GM19372 (cell line): ENCODE measurements around the gene SHROOM2.
"Not testable (repeated sequence)": the region's sequence is repeated elsewhere in the genome, so short reads cannot be mapped to it uniquely, and the experiment has no call there.

Experiments
- ATAC-seq: cut with Tn5 transposase; IDR thresholded peaks from one replicate; pipeline ENCODE4 v1.9.1; 2021; ENCODE audit warnings: mild to moderate bottlenecking, low read depth, moderate library complexity; ENCODE audit not compliant: unreplicated experiment

The SHROOM2 gene

GRCh38 chrX:9825129-9825790 is 39.0 kb downstream of the SHROOM2 start:
- no peak for ATAC-seq

- no peak for ATAC-seq
These were observed 39.7 kb downstream of the SHROOM2 start for GRCh38 chrX:9825966-9826365.

GRCh38 chrX:9829308-9830267 is 43.4 kb downstream of the SHROOM2 start:
- ATAC-seq = peak; percentile 81

GRCh38 chrX:9832811-9833210 is 46.6 kb downstream of the SHROOM2 start:
- no peak for ATAC-seq

GRCh38 chrX:9835585-9836210 is 49.5 kb downstream of the SHROOM2 start:
- no peak for ATAC-seq

- no peak for ATAC-seq
These were observed 56.3 kb downstream of the SHROOM2 start for GRCh38 chrX:9842541-9842940.

GRCh38 chrX:9844936-9845577 is 58.8 kb downstream of the SHROOM2 start:
- no peak for ATAC-seq

GRCh38 chrX:9845578-9845952 is 59.3 kb downstream of the SHROOM2 start:
- ATAC-seq = no peak

GRCh38 chrX:9846631-9847030 is 60.4 kb downstream of the SHROOM2 start:
- ATAC-seq = no peak

GRCh38 chrX:9847071-9847470 is 60.8 kb downstream of the SHROOM2 start:
- no peak for ATAC-seq

- no peak for ATAC-seq
These were observed 62.7 kb downstream of the SHROOM2 start for GRCh38 chrX:9848718-9849479.

- no peak for ATAC-seq
These were observed 65.7 kb downstream of the SHROOM2 start for GRCh38 chrX:9851890-9852289.

- ATAC-seq = no peak
These were observed 67.1 kb downstream of the SHROOM2 start for GRCh38 chrX:9853307-9853706.

GRCh38 chrX:9855561-9856283 is 69.5 kb downstream of the SHROOM2 start:
- ATAC-seq = no peak

GRCh38 chrX:9856588-9856987 is 70.4 kb downstream of the SHROOM2 start:
- ATAC-seq = no peak

GRCh38 chrX:9857575-9858474 is 71.6 kb downstream of the SHROOM2 start:
- ATAC-seq = no peak

GRCh38 chrX:9858684-9859083 is 72.5 kb downstream of the SHROOM2 start:
- ATAC-seq = not testable (repeated sequence)
